ENCODE data around the gene NRXN3. TPM values are rescaled to one million over a fixed set of nuclear protein-coding genes. Genes with fewer than 3 reads are reported as not detected.

The NRXN3 gene
- total RNA-seq, 4 donors from 2014 or later: 4.1 to 11.9 (median 5.8) TPM

DNA sequence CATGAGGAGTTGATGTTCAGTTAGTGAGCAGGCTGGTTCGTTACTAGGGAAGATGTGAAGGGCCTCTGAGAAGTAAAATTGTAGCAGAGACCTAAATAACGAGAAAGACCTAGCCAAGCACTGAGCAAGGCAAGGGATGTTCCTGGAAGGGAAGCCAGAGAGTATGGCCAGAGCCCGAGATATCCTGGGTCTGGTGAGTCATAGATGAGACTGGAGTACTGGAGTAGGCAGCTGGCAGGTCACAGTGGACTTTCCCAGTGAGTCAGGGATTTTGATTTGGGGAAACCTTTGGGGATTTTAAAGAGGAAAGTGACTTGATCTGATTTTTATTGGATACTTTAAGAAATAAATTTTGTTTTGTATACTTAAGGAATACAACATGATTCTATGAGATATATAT lies 1672.1 kb downstream of the NRXN3 start:
- Histone ChIP-seq H3K27me3 (no peaks in the 10 kb centered on the region), H3K4me3 (no peak overlapping the region), H3K27ac (no peak overlapping the region), H3K4me1 (no peaks in the 10 kb centered on the region), H3K36me3 (no peaks in the 10 kb centered on the region), H3K9me3 (no peaks in the 10 kb centered on the region)
- no peak for DNase-seq
- intact Hi-C loops (cut with DNase I; ENCODE audit: low total_unique reads) (no loop called here), in situ Hi-C loops (cut with MboI; ENCODE audit: low pct_ligation_motif_present in 1 of 4, low pct_unique_long_range_greater_than_20kb in 1 of 4, low sequenced_read_pairs in 3 of 4) (no loop called here)
- TF ChIP-seq POLR2AphosphoS5 (IDR thresholded peaks at IDR 0.05) (no peak), EP300 (IDR thresholded peaks at IDR 0.05; ENCODE audit: low read depth) (no peak), POLR2A (IDR thresholded peaks at IDR 0.05) (no peak)
- TF ChIP-seq, protein P1, sequence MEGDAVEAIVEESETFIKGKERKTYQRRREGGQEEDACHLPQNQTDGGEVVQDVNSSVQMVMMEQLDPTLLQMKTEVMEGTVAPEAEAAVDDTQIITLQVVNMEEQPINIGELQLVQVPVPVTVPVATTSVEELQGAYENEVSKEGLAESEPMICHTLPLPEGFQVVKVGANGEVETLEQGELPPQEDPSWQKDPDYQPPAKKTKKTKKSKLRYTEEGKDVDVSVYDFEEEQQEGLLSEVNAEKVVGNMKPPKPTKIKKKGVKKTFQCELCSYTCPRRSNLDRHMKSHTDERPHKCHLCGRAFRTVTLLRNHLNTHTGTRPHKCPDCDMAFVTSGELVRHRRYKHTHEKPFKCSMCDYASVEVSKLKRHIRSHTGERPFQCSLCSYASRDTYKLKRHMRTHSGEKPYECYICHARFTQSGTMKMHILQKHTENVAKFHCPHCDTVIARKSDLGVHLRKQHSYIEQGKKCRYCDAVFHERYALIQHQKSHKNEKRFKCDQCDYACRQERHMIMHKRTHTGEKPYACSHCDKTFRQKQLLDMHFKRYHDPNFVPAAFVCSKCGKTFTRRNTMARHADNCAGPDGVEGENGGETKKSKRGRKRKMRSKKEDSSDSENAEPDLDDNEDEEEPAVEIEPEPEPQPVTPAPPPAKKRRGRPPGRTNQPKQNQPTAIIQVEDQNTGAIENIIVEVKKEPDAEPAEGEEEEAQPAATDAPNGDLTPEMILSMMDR (IDR thresholded peaks at IDR 0.05): no peak
- 43 to 53% methylated on average over 3 of the region's 3 CpGs for WGBS, 2 donors (ENCODE audit: low coverage in 1 of 2)

DNA sequence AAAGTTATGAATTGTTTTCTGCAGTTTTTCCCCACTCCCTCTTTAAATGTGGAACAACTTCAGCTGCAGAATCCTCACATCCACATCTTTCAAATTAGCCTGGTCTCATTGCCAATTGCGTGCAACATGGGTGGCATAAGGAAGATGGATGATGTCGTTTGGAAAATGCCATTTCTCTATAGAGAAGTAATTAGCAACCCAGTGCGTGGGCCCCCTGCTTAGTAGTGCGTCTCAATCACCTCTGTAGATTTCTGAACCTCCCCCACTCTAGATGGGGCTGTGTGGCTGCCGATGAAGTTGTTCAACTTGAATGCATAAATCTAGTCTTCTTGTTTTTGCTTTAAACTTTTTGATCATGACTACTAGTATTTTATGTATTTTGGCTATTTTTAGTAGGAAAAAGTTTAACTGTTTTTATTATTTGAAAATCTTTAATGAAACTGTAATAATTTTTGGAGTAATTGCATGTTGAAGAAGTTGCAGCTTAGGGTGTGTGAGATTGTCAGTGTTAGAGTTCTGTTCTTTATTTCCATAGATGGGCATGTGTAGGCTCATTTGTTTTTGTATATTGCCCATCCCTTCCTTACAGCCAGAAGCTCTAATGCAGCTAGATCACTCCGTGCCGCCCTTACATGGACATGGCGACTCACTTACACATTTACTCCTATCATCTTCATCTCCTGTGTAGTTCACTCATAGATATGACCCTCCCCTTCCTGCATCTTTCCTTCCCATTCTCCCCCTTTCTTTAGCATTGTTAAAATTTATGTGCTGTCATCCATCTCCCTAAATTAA lies 1683.0 kb downstream of the NRXN3 start:
- WGBS, 2 donors (ENCODE audit: low coverage in 1 of 2): 74 to 83% methylated on average over 7 to 8 of the region's 8 CpGs
- in situ Hi-C loops (cut with MboI; ENCODE audit: low pct_ligation_motif_present in 1 of 4, low pct_unique_long_range_greater_than_20kb in 1 of 4, low sequenced_read_pairs in 3 of 4): no loop called here
- TF ChIP-seq EP300 (IDR thresholded peaks at IDR 0.05; ENCODE audit: low read depth) (no peak), POLR2AphosphoS5 (IDR thresholded peaks at IDR 0.05) (no peak), POLR2A (IDR thresholded peaks at IDR 0.05) (no peak)
- TF ChIP-seq, protein P1 (IDR thresholded peaks at IDR 0.05): no peak

DNA sequence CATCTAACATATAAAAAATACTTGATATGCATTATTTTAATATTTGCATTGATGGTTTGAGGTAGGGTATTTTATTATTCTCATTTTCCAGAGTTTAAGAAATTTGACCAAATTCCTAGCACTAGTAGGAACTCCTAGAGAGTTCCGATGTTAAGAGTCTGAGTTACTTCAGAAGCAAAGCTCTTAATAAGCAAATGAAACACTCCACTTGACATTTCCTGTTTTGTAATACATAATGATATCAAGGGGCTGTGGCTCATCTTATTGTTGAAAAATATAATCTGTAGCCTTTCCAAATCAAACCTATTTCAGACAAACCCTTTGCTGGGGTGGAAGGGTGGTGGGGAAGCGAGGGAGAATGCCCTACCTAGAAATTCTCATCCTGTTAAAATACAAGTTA lies 1685.6 kb downstream of the NRXN3 start:
- intact Hi-C loops (cut with DNase I; ENCODE audit: low total_unique reads) (no loop called here), in situ Hi-C loops (cut with MboI; ENCODE audit: low pct_ligation_motif_present in 1 of 4, low pct_unique_long_range_greater_than_20kb in 1 of 4, low sequenced_read_pairs in 3 of 4) (no loop called here)
- Histone ChIP-seq H3K27me3 (no peaks in the 10 kb centered on the region), H3K4me1 (no peaks in the 10 kb centered on the region), H3K4me3 (no peak overlapping the region), H3K9me3 (no peaks in the 10 kb centered on the region), H3K27ac (no peak overlapping the region), H3K36me3 (no peaks in the 10 kb centered on the region)
- DNase-seq: no peak
- 73 to 83% methylated on average over 2 of the region's 2 CpGs for WGBS, 2 donors (ENCODE audit: low coverage in 1 of 2)
- TF ChIP-seq POLR2A (IDR thresholded peaks at IDR 0.05) (no peak), EP300 (IDR thresholded peaks at IDR 0.05; ENCODE audit: low read depth) (no peak), POLR2AphosphoS5 (IDR thresholded peaks at IDR 0.05) (no peak)
- TF ChIP-seq, protein P1 (IDR thresholded peaks at IDR 0.05): no peak

More for the DNA sequence above, 1683.0 kb downstream of the NRXN3 start:
- Histone ChIP-seq H3K9me3 (no peaks in the 10 kb centered on the region), H3K36me3 (no peaks in the 10 kb centered on the region), H3K27ac (no peak overlapping the region), H3K27me3 (no peaks in the 10 kb centered on the region), H3K4me1 (no peaks in the 10 kb centered on the region), H3K4me3 (no peak overlapping the region)
- no peak for DNase-seq
- intact Hi-C loops (cut with DNase I; ENCODE audit: low total_unique reads): no loop called here

DNA sequence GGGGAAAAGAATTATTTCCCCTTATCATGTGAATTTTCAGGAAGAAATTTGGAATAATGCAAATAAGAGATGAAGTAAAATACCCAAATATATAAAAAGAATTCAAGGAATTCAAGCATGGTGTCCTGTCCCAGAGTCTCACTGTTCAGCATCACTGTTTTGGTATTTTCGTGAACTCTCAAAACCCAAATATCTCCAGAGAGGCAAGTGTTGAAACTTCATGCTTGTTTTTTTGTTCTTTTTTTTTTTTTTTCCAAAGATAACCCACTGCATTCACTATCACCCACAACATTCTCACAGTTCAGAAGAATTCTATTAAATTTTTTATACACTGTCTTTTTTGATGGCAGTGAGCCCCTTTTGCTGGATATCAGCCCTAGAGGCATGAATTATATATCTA lies 1686.2 kb downstream of the NRXN3 start:
- DNase-seq: no peak
- TF ChIP-seq, protein P1 (IDR thresholded peaks at IDR 0.05): no peak
- TF ChIP-seq POLR2AphosphoS5 (IDR thresholded peaks at IDR 0.05) (no peak), EP300 (IDR thresholded peaks at IDR 0.05; ENCODE audit: low read depth) (no peak), POLR2A (IDR thresholded peaks at IDR 0.05) (no peak)
- Histone ChIP-seq H3K36me3 (no peaks in the 10 kb centered on the region), H3K4me3 (no peak overlapping the region), H3K27me3 (no peaks in the 10 kb centered on the region), H3K4me1 (no peaks in the 10 kb centered on the region), H3K9me3 (no peaks in the 10 kb centered on the region), H3K27ac (no peak overlapping the region)
- WGBS, 2 donors (ENCODE audit: low coverage in 1 of 2): 71 to 86% methylated on average over 1 of the region's 1 CpG
- in situ Hi-C loops (cut with MboI; ENCODE audit: low pct_ligation_motif_present in 1 of 4, low pct_unique_long_range_greater_than_20kb in 1 of 4, low sequenced_read_pairs in 3 of 4) (no loop called here), intact Hi-C loops (cut with DNase I; ENCODE audit: low total_unique reads) (no loop called here)
